ENCODE results near the gene WDR73. TPM values are rescaled to one million over a fixed set of nuclear protein-coding genes. Genes with fewer than 3 reads are reported as not detected.

The WDR73 gene
- total RNA-seq, 4 donors from 2014 or later: 14.4 to 54.3 (median 39.3) TPM

DNA sequence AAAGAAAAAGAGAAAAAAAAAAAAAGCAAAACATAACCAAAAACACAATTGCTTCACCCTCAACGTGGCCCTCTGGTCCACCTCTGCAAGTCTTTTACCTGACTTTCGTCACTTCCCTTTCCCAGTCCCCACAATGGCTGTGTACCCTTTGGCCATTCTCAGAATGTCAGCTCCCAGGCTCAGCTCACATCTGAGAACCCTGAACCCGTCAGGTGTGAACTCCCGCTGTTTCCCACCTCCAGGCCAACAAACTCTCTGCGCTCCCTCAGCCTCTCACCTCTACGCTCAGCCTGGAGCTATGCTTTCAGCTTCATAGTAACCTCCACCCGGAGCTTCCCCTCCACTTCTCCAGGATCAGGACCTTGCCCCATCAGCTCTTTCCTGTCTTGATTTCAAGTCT lies 29.7 kb downstream of the WDR73 start:
- no peak overlapping the region for H3K4me3 ChIP-seq
- no peaks in the 10 kb centered on the region for H3K36me3 ChIP-seq
- H3K27me3 ChIP-seq: no peaks in the 10 kb centered on the region
- peaks cover 0 to 18% of the 10 kb centered on the region in 2 donors for H3K9me3 ChIP-seq
- intact Hi-C loops (cut with DNase I; ENCODE audit: low total_unique reads): no loop called here
- H3K27ac ChIP-seq: no peak overlapping the region
- no peaks in the 10 kb centered on the region for H3K4me1 ChIP-seq
- no peak for DNase-seq
- TF ChIP-seq POLR2A (IDR thresholded peaks at IDR 0.05): no peak
- TF ChIP-seq, protein P1, sequence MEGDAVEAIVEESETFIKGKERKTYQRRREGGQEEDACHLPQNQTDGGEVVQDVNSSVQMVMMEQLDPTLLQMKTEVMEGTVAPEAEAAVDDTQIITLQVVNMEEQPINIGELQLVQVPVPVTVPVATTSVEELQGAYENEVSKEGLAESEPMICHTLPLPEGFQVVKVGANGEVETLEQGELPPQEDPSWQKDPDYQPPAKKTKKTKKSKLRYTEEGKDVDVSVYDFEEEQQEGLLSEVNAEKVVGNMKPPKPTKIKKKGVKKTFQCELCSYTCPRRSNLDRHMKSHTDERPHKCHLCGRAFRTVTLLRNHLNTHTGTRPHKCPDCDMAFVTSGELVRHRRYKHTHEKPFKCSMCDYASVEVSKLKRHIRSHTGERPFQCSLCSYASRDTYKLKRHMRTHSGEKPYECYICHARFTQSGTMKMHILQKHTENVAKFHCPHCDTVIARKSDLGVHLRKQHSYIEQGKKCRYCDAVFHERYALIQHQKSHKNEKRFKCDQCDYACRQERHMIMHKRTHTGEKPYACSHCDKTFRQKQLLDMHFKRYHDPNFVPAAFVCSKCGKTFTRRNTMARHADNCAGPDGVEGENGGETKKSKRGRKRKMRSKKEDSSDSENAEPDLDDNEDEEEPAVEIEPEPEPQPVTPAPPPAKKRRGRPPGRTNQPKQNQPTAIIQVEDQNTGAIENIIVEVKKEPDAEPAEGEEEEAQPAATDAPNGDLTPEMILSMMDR (IDR thresholded peaks at IDR 0.05): no peak

DNA sequence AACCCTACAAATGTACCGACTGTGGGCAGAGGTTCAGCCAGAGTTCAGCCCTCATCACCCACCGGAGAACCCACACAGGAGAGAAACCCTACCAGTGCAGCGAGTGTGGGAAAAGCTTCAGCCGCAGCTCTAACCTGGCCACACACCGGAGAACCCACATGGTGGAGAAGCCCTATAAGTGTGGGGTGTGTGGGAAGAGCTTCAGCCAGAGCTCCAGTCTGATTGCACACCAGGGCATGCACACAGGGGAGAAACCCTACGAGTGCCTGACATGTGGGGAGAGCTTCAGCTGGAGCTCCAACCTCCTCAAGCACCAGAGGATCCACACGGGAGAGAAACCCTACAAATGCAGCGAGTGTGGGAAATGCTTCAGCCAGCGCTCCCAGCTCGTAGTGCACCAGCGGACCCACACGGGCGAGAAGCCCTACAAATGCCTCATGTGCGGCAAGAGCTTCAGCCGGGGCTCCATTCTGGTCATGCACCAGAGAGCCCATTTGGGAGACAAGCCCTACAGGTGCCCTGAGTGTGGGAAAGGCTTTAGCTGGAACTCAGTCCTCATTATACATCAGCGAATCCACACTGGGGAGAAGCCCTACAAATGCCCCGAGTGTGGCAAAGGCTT lies 32.6 kb downstream of the WDR73 start:
- no peak for TF ChIP-seq POLR2A (IDR thresholded peaks at IDR 0.05)
- TF ChIP-seq, protein P1 (IDR thresholded peaks at IDR 0.05): no peak

GRCh38 chr15:84620626-84621025 lies 33.5 kb downstream of the WDR73 start:
- H3K4me3 ChIP-seq: no peak overlapping the region
- H3K27ac ChIP-seq: no peak overlapping the region
- no peak for TF ChIP-seq POLR2A (IDR thresholded peaks at IDR 0.05)
- TF ChIP-seq, protein P1 (IDR thresholded peaks at IDR 0.05): no peak
- no peaks in the 10 kb centered on the region for H3K27me3 ChIP-seq
- DNase-seq: no peak
- H3K4me1 ChIP-seq: no peaks in the 10 kb centered on the region
- H3K36me3 ChIP-seq: no peaks in the 10 kb centered on the region
- intact Hi-C loops (cut with DNase I; ENCODE audit: low total_unique reads): no loop called here
- H3K9me3 ChIP-seq: peaks cover 0 to 18% of the 10 kb centered on the region in 2 donors

More for the DNA sequence above, 32.6 kb downstream of the WDR73 start:
- Histone ChIP-seq H3K27me3 (no peaks in the 10 kb centered on the region), H3K27ac (no peak overlapping the region), H3K4me1 (no peaks in the 10 kb centered on the region), H3K4me3 (no peak overlapping the region), H3K9me3 (peaks cover 0 to 18% of the 10 kb centered on the region in 2 donors), H3K36me3 (no peaks in the 10 kb centered on the region)
- DNase-seq: no peak
- intact Hi-C loops (cut with DNase I; ENCODE audit: low total_unique reads): no loop called here

DNA sequence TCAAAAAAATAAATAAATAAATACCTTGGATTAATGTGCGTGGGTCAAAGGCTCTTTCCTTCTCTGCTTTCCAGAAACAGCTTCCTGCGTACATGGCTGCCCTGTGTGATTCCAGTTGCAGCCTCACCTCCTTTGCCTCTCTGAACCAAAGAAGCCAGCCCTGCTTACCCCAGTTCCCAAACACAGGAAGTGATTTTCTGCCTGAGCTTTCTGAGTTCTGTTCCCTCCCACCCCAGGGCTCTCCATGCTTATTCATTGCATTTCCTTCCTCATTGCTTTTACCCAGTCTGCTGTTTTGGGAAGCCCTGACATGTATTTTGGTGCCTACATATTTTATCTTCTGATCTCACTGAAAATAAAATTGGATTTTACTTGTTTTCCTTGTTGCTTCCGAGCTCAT lies 37.8 kb downstream of the WDR73 start:
- intact Hi-C loops (cut with DNase I; ENCODE audit: low total_unique reads): no loop called here
- Histone ChIP-seq H3K36me3 (no peaks in the 10 kb centered on the region), H3K4me3 (no peak overlapping the region), H3K4me1 (no peaks in the 10 kb centered on the region), H3K9me3 (peaks cover 0 to 7% of the 10 kb centered on the region in 2 donors), H3K27ac (no peak overlapping the region), H3K27me3 (no peaks in the 10 kb centered on the region)
- no peak for DNase-seq
- no peak for TF ChIP-seq POLR2A (IDR thresholded peaks at IDR 0.05)
- TF ChIP-seq, protein P1 (IDR thresholded peaks at IDR 0.05): no peak

GRCh38 chr15:84611631-84612030 lies 42.5 kb downstream of the WDR73 start:
- no peak overlapping the region for H3K4me3 ChIP-seq
- no peaks in the 10 kb centered on the region for H3K27me3 ChIP-seq
- no peaks in the 10 kb centered on the region for H3K4me1 ChIP-seq
- no peak for DNase-seq
- H3K36me3 ChIP-seq: no peaks in the 10 kb centered on the region
- H3K27ac ChIP-seq: no peak overlapping the region
- TF ChIP-seq, protein P1 (IDR thresholded peaks at IDR 0.05): no peak
- TF ChIP-seq POLR2A (IDR thresholded peaks at IDR 0.05): no peak
- no peaks in the 10 kb centered on the region for H3K9me3 ChIP-seq
- intact Hi-C loops (cut with DNase I; ENCODE audit: low total_unique reads): no loop called here

Measured in uterus (tissue), 4 donors.